Thoracic aorta (tissue), 2 donors: ENCODE results near the gene SLC35B2. TPM values are rescaled to one million over a fixed set of nuclear protein-coding genes. Genes with fewer than 3 reads are reported as not detected.

Source experiments
- ATAC-seq: fragments of 150-250 bp; one replicate; pipeline ENCODE4 v1.8.0; 2017; ENCODE audit warnings: low read depth; ENCODE audit not compliant: insufficient number of reproducible peaks, low FRiP score
- DNase-seq: peaks from one replicate; pipeline ENCODE4 v3.0.0-alpha.2; 2020; ENCODE audit warnings: low spot score
- H3K27ac ChIP-seq, 2 donors: fragments of 200-600 bp; sonication (generic); 1 replicate in 1 of 2; 2 replicates in 1 of 2; pipeline ENCODE4 v1.5.1; 2016; ENCODE audit warnings: mild to moderate bottlenecking in 2 of 2, moderate library complexity in 2 of 2
- H3K27me3 ChIP-seq: fragments of 200-600 bp; sonication (generic); replicated peaks from 2 replicates; pipeline ENCODE4 v1.6.0; 2016; ENCODE audit warnings: mild to moderate bottlenecking; ENCODE audit not compliant: insufficient read depth
- H3K36me3 ChIP-seq: fragments of 200-600 bp; sonication (generic); one replicate; pipeline ENCODE4 v1.5.1; 2016
- H3K4me1 ChIP-seq, 2 donors: fragments of 200-600 bp; sonication (generic); 1 replicate in 1 of 2; 2 replicates in 1 of 2; pipeline versions ENCODE4 v1.5.1 to v1.6.0; 2016; ENCODE audit warnings: low read depth in 2 of 2, mild to moderate bottlenecking in 1 of 2; ENCODE audit not compliant: control insufficient read depth in 1 of 2
- H3K4me3 ChIP-seq: fragments of 200-600 bp; sonication (generic); 2 replicates; pipeline ENCODE4 v1.5.1; 2016; ENCODE audit warnings: mild to moderate bottlenecking
- H3K9me3 ChIP-seq: fragments of 200-600 bp; sonication (generic); 2 replicates; pipeline ENCODE4 v1.5.1; 2016
- CTCF ChIP-seq: fragments of 200-600 bp; sonication (generic); IDR thresholded peaks from one replicate; pipeline ENCODE4 v1.5.1; 2019; ENCODE audit warnings: antibody characterized with exemption
- total RNA-seq, 2 donors: library from RNA; depleted of rRNA; stranded (reverse); fragments of >200 nt; gene quantifications; one replicate each; pipeline versions ENCODE4 v1.1.0 to v1.2.3, GENCODE V29; 2016

SLC35B2 gene
- total RNA-seq, 2 donors from 2014 or later = 19.9 to 33.3 TPM

GRCh38 chr6:44225579-44226325 is 31.6 kb downstream of the SLC35B2 start:
- peak overlapping the region; percentile 60 to 72 for H3K27ac ChIP-seq
- H3K9me3 ChIP-seq = no peaks in the 10 kb centered on the region
- DNase-seq (no peak), ATAC-seq (no peak)
- H3K4me1 ChIP-seq = peaks cover 54 to 66% of the 10 kb centered on the region in 2 donors
- H3K27me3 ChIP-seq = no peaks in the 10 kb centered on the region
- peaks cover 19% of the 10 kb centered on the region for H3K36me3 ChIP-seq
- peak overlapping the region; percentile 52 for H3K4me3 ChIP-seq
- no peak for TF ChIP-seq CTCF

- ATAC-seq (no peak), DNase-seq (no peak)
- Histone ChIP-seq H3K9me3 (no peaks in the 10 kb centered on the region), H3K36me3 (peaks cover 11% of the 10 kb centered on the region), H3K4me1 (peaks cover 62 to 74% of the 10 kb centered on the region in 2 donors), H3K27me3 (no peaks in the 10 kb centered on the region), H3K27ac (peak overlapping the region; percentile 13 to 98), H3K4me3 (no peak overlapping the region)
- no peak for TF ChIP-seq CTCF
These were observed 32.4 kb downstream of the SLC35B2 start for GRCh38 chr6:44224965-44225305.

GRCh38 chr6:44224029-44224964 is 33.0 kb downstream of the SLC35B2 start:
- H3K9me3 ChIP-seq = no peaks in the 10 kb centered on the region
- no peaks in the 10 kb centered on the region for H3K27me3 ChIP-seq
- no peak for TF ChIP-seq CTCF
- H3K27ac ChIP-seq = peak overlapping the region; percentile 37 to 98
- H3K36me3 ChIP-seq = peaks cover 5% of the 10 kb centered on the region
- peaks cover 63 to 75% of the 10 kb centered on the region in 2 donors for H3K4me1 ChIP-seq
- peak overlapping the region; percentile 81 for H3K4me3 ChIP-seq
- ATAC-seq (no peak), DNase-seq (no peak)

GRCh38 chr6:44223319-44224028 is 33.9 kb downstream of the SLC35B2 start, which contains the start of gene SLC29A1:
Gene SLC29A1, plus strand, starts transcription at chr6:44223595. Its CDS starts 3,719 bp downstream, at chr6:44227314.
- peak within 1 kb of the TSS; percentile 81 for H3K4me3 ChIP-seq
- peaks cover 63 to 80% of the 10 kb centered on the region in 2 donors for H3K4me1 ChIP-seq
- ATAC-seq (no peak), DNase-seq (no peak)
- peak; percentile 32 for TF ChIP-seq CTCF
- no peaks in the 10 kb centered on the region for H3K36me3 ChIP-seq
- H3K9me3 ChIP-seq = no peaks in the 10 kb centered on the region
- H3K27me3 ChIP-seq = no peaks in the 10 kb centered on the region
- H3K27ac ChIP-seq = peak within 1 kb of the TSS; percentile 97 to 98
